ENCODE results near the gene CCDC32.
"Not testable (repeated sequence)": the region's sequence is repeated elsewhere in the genome, so short reads cannot be mapped to it uniquely, and the experiment has no call there.

CCDC32 gene, protein sequence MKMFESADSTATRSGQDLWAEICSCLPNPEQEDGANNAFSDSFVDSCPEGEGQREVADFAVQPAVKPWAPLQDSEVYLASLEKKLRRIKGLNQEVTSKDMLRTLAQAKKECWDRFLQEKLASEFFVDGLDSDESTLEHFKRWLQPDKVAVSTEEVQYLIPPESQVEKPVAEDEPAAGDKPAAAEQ

DNA sequence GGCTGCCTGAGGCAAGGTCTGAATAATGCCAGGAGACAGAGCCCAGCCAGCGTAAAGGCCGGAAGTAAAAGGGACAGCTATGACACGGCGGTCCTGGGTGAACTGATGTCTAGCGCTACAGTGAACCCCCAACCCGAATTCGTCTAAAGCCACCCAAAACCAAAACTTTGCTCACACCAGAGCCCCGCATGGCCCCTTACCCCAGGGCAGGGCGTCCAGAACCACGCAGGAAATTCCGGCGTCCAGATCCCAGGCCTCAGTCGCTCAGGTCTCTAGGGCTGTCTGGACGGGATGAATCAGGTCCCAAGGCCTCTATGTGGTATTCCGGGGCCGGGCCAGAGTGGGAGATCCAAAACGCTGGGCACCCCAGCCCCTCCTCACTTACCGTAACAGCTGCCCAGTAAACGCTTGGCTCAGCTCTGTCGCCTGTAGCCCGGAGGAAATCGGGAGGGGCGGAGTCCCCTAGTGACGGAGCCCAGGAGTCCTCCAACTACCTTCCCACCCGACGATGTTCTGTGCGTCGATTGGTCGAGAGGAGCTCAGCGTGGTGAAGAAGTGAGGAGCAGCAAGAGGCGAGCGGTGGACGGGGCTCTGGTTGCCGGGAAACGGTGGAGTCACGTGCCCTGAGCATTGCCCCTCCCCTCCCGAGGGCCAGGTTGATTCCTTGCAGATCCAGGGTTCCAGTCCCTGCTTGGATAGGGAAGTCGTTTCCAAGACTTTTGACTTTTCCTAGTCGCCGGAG lies at the start of gene CCDC32:
CCDC32 (minus strand) TSS at position 452 of the 742 bp plus-strand sequence. CDS start 2,027 bp downstream, outside the sequence.
- DNase-seq (ENCODE audit: low read depth), result peak; percentile 97

DNA sequence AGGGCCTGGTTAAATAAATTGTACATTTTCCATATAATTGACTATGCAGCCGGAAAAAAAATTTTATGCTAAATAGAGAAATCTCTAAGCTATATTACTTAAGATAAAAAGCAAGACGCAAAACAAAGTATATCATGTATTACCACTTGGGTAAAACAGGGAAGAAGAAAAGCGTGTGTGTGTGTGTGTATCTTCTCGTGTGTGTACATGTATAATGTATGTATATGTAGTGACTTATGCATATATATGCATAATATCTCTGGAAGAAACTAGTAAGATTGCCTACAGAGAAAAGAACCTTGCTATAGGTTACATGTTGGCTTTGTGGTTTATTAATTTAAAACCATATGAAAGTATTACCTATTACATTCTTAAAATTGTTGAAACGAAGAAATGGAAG lies 48.2 kb upstream of the CCDC32 start:
- no peak for DNase-seq (ENCODE audit: low read depth)

DNA sequence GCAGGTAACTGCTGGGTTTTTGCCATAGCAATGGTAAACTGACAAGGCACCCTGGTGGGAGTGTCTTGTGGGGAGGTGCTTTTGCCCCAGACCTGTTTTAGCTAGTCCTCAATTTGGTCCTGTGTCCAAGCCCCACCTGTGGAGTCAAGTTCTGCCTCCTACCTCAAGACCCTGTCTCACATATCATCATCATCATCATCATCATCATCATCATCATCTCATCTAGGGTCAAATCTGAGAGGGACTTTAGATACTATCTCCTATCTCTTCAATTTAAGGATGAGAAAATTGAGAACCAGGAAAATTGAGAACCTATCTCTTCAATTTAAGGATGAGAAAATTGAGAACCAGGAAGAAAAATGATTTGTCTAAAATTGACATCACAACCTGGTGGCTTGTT lies 39.1 kb upstream of the CCDC32 start:
- no peak for DNase-seq (ENCODE audit: low read depth)

DNA sequence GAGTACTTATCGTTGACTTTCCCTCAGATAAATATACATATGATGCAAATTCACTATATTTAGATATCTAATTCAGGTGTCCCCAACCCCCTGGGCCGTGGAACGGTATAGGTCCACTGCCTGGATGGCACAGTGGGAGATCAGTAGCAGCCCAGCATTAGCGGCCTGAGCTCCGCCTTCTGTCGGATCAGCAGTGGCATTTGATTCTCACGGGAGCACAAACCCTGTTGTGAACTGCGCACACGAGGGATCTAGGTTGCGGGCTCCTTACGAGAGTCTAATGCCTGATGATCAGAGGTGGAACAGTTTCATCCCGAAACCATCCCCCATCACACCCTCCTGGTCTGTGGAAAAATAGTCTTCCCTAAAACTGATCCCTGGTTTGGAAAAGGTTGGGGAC lies 36.1 kb upstream of the CCDC32 start:
- DNase-seq (ENCODE audit: low read depth), result no peak

DNA sequence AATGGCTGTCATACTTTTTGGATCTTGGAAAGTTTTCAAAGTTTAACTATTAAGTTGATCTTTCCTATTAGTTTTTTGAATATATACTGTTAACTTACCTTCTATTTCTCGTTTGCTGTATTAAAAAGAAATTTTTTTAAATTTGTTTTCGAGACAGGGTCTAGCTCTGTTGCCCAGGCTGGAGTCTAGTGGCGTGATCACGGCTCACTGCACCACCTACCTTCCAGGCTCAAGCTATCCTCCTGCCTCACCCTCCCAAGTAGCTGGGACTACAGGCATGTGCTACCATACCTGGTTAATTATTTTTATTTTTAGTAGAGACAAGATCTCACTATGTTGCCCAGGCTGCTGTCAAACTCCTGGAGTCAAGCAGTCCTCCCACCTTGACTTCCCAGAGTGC lies 33.8 kb upstream of the CCDC32 start:
- no peak for DNase-seq (ENCODE audit: low read depth)

DNA sequence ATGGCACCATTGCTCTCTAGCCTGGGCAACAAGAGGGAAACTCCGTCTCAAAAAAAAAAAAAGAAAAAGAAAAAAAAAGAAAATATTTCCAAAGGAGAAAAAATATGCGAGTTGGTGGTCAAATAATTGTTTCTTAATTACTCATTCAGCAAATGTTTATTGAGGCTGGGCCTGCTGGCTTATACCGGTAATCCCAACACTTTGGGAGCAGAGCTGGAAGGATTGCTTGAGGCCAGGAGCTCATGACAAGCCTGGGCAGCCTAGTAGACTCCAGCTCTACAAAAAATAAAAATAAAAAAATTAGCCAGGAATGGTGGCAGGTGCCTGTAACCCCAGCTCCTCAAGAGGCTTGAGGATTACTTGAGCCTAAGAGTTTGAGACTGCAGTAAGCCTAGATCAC lies 33.3 kb upstream of the CCDC32 start:
- DNase-seq (ENCODE audit: low read depth), result no peak

DNA sequence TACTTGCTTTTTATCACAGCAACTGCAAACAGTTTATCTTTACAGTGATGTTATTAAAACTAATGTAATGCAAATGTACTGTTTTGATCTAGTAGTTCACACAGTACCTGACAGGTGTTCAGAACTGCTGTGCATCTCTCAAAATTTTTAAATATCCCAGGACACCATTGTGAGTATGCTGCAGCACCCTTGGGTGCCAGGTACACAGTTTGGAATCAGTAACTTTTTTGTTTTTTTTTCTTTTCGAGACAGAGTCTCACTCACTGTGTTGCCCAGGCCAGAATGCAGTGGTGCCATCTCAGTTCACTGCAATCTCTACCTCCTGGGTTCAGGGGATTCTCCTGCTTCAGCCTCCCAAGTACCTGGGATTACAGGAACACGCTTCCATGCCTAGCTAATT lies 32.2 kb upstream of the CCDC32 start:
- DNase-seq (ENCODE audit: low read depth), result no peak

DNA sequence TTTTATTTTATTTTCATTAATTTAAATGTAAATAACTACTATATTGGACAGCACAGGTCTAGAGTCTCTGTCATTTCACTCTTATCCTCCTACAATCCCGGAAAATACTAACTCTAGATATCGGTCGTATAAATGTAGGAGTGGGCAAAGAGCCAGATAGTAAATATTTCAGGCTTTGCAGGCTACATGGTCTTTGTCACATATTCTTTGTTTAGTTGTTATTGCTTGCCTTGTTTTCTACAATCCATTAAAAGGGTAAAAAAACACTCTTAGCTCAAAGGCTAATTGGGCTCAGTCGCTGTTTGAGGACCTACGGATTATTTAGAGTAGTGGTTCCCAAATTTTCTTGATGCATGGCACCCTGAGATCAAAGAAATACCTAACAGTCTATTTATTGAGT lies 30.9 kb upstream of the CCDC32 start:
- no peak for DNase-seq (ENCODE audit: low read depth)

DNA sequence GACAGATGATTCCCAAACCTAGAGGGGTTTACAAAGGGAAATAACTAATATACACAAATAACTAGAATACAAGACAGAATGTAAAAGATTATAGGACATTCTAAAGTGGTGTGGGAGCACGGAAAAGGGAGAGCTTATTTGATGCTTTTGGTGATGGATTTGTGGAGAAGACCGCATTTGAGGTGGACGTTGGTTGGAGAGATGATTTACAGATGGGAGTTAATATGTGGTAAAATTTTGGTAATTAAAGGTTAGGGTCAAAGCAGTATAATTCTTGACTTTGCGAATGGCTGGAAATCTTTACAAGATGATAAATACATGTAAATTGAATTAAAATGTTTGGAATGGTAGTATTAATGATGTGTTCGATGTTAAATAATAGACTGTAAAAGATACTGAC lies 30.4 kb upstream of the CCDC32 start:
- DNase-seq (ENCODE audit: low read depth), result no peak

DNA sequence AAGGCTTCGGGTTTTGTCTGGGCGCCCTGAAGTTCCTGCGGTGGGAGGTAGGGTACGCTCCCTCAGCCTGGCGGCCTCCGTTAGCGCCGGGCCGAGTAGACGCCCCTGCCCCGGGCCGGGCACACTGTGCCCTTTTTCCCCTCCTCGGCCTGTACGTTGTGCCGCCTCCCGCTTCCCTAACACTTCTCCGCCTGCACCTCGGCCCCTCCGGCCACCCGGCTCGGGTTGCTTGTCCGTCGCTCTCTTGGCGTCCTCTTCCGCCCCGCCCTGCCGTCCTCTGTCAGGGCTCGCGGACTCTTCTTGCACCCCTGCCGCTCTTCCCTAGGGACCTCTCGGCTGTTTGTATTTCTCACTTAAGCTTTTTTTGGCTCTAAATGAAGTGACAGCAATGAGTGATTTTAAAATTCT lies 29.6 kb upstream of the CCDC32 start:
- no peak for DNase-seq (ENCODE audit: low read depth)

DNA sequence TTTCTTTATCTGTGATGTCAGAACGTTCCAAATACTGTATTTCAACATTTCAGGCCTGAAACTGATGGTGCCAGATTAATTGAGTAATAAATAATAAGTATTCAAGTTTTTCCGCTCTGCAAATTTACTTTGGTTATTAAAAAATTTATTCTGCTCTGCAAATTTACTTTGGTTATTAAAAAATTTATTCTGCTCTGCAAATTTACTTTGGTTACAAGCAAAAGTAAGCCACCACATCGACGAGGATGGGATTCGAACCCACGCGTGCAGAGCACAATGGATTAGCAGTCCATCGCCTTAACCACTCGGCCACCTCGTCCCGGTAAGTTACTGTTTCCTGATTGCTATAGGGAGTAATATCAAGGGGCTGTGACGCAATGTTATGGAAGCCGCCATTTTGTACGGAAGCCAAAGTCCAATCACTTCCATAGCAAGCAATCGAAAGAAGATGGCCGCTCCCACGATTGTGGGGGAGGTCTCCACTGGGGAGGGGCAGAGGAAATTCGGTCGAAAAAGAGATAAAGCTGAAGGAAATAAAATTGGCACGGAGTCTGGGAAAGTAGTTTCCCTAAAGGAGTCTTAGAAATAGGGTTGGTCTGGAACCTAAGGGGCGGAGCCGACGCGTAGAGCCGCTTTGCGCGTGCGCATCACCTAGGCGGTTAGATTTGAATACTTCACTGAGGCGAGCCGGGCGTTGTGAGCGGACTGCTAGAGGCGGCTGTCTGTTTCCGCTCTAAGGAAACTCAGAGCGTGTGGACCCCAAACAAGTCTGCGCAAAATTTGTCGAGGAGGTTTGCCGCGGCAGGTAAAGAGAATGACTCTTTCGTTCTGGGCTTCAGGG lies 29.0 kb upstream of the CCDC32 start, which contains the start of gene KNL1:
KNL1 (plus strand) TSS at position 662 of the 841 bp plus-strand sequence. CDS start 8,683 bp downstream, outside the sequence.
- peak; percentile 79 for DNase-seq (ENCODE audit: low read depth)

DNA sequence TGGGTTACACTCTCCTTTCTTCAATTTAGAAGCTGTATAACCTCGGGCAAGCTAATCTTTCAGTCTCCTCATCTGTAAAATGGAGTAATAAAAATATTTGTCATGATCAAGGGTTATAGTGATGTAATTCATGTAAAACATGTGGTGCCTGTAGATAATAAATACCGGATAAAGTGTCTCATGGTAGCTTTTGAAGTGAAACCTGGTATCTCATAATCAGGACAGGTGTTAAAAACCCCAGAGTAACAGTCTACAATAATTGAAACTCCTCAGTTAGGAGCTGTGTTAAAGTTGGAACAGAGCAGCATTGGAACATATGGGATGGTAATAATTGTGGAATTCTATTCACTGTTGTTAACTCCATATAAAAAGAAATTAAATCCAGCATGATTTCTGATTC lies 28.3 kb upstream of the CCDC32 start:
- no peak for DNase-seq (ENCODE audit: low read depth)

DNA sequence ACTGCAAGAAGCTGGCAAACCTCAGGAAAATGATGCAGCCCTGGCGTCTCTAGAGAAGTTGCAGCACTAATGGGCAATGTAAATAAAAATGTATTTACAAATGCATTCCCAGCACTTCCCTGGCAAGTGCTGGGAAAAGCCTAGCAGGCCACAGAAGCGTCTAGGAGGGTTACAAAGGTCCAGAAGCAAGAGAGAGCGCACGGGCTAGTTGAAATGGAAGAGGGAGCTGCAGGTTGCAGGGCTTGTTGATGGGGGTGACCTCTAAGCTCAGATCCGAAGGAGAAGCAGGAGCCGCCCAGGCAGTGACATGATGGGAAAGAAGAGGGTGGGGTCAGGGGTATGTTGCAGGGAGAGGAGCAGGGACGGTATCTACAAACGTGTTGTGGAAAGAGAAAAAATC lies 26.5 kb upstream of the CCDC32 start:
- DNase-seq (ENCODE audit: low read depth), result no peak

DNA sequence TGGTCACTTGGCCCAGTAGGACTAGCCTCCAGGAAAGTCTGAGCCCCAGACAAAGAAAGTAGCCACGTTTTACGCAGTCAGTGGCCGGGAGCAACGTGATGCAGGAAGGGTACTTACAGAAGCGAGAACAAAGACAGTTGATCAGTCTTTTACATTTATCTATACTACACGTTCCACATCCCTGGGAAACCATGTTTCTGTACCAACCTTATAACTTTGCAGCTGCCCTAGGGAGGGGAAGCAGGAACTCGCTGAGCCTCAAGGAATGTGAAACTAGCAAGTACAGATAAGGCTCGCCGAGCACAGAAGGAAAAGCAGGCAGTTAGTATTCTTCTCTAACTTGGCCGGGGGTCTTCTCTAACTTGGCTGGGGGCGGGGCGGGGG lies 25.8 kb upstream of the CCDC32 start:
- DNase-seq (ENCODE audit: low read depth), result no peak

DNA sequence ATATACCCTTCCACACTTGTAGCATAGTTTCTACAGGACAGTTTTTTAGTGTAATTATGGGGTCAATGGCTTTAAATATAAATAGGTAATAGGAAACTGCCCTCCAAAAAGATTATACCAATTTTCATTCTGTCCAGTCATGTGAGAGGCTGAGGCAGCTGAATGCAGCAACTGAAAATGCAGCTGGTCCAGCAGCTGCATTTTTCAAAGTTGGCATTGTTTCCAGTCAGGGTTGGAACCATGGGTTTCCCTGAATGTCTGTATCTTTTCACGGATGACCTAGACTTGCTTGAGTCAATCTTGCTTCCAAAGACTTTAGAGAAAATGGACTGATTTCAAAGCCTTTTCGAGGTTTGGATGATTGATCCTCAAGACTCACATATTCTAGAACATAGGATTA lies 19.3 kb upstream of the CCDC32 start:
- no peak for DNase-seq (ENCODE audit: low read depth)

DNA sequence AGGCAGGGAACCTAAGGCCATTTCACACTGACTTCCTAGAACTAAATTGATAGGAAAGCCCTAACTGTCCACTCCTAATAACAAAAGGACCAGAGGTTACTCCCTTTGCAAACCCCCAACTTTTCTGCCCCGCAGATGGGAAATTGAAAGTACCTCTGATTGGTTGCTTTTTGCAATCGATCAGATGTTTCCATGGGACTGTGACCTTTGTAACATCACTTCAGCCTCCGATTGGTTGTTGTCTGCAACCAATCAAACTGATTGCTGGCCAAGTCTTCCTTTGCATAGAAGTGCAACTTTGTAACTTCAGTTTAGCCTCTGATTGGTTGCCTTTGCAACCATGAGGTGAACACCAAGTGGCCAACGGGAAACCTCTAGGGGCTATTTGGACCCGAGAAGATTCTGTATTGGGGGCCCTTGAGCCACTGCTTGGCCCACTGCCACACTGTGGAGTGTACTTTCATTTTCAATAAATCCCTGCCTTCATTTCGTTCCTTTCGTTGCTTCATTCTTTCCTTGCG lies 17.9 kb upstream of the CCDC32 start:
- DNase-seq (ENCODE audit: low read depth), result peak; percentile 79

DNA sequence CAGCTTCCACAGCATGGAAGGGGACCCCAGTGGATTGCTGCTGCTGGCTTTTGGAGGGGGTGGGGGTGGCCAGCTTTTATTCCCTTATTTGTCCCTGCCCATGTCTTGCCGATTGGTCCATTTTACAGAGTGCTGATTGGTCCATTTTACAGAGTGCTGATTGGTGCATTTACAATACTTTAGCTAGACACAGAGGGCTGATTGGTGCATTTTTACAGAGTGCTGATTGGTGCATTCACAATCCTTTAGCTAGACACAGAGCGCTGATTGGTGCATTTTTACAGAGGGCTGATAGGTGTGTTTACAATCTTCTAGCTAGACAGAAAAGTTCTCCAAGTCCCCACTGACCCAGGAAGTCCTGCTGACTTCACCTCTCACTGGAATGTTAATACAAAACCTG lies 17.0 kb upstream of the CCDC32 start:
- not testable (repeated sequence) for DNase-seq (ENCODE audit: low read depth)

DNA sequence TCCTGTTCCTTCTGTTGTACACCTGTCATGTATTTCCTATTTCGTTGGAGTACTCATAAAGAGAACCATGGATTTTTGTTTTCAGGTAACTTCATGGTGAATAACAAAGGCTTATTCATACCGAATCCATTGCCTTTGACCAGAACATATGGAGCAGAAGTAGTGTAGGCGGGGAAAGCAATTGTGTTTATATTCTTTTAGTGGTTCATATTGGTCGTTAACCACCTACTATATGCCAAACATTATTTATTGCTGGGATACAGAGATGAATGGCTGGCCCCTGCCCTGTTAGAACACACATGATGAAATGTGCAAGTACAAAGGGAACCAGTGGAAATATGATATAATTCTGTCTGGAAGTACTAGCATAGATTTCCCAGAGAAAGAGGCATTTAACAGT lies 14.1 kb upstream of the CCDC32 start:
- DNase-seq (ENCODE audit: low read depth), result no peak

DNA sequence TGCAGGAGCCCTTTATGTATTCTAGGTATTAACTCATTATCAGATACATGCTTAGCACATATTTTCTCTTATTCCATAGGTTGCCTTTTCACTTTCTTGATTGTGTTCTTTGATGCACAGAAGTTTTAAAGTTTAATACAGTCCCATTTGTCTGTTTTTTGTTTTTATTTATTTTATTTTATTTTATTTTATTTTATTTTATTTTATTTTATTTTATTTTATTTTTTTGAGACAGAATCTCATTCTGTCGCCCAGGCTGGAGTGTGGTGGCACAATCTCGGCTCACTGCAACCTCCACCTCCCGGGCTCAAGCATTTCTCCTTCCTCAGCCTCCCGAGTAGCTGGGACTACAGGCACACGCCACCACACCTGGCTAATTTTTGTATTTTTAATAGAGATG lies 12.1 kb upstream of the CCDC32 start:
- DNase-seq (ENCODE audit: low read depth), result not testable (repeated sequence)

DNA sequence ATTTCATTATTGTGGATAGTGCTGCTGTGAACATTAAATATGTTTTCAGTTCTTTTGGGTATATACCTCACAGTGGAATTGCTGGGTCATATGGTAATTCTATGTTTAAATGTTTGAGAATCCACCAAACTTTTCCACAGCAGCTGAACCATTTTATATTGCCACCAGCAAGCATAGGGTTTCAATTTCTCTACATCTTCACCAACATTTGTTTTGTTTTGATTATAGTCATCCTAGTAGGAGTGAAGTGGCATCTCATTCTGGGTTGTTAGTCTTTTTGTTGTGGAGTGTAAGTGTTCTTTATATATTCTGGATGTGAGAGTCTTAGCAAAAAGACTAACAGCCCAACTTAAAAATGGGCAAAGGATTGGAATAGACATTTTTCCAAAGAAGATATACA lies 10.3 kb upstream of the CCDC32 start:
- no peak for DNase-seq (ENCODE audit: low read depth)

DNA sequence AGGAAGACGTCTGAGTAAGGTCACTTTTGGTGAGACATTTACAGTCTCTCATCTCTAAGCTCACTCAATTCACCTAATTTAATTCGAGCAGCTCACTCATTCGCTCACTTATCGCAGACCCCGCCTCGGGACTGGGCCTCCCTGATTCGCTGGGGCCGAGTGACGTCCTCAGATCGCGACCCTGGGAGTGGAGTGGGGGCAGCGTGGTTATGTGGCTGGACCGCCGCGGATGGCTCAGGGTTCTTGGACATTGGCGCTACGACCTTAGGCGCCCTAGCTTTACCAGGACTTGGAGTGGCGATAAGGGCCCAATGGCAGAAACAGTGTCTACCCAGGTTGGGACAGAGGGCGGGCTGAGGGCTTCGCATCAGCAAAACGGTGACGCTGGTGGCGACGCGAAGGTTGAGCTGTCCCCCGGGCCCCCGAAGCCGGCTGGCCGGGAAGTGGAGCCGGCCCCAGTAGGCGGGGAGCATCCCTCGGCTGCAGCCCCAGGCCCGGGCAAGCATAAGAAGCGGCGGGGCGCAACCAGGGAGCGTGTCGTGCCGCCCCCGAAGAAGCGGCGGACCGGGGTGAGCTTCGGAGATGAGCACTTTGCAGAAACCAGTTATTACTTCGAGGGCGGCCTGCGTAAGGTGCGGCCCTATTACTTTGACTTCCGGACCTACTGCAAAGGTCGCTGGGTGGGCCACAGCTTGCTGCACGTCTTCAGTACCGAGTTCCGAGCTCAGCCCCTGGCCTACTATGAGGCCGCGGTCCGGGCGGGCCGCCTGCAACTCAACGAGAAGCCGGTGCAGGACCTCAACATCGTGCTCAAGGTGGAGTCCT lies 4.5 kb upstream of the CCDC32 start, which contains the start of gene RPUSD2:
RPUSD2 (plus strand) TSS at position 171 of the 825 bp plus-strand sequence; CDS start at position 210, 39 bp downstream.
- DNase-seq (ENCODE audit: low read depth), result peak; percentile 51

DNA sequence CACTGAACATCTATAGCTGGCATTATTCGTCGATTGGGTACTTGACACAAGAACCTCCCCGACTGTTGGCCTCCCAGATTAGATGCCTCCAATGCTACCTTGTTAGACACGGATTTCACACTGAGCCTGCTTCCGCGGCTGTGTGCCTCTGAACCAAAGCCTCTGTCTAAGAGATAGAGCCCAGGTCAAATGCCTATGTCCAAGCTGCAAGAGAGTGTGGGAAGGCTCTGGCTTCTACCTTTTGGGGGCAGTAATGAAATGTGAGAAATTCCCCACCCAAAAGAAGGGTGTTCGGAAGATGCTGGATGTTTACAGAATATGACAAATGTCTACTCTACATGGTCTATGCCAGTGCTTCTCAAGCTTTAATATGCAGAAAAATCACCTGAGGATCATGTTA lies 2.3 kb upstream of the CCDC32 start:
- DNase-seq (ENCODE audit: low read depth), result no peak
